Measurements from ENCODE around the gene ERP44. TPM values are rescaled to one million over a fixed set of nuclear protein-coding genes. Genes with fewer than 3 reads are reported as not detected.
A peak's percentile ranks its signal among the peaks of the same experiment; 100 is the strongest.

ERP44 gene
- total RNA-seq, 1 donor from 2014 or later, result 7.8 TPM

- no peak for TF ChIP-seq CTCF (conservative IDR thresholded peaks at IDR 0.05; ENCODE audit: low read depth, low read length)
- no peak overlapping the region for H3K4me3 ChIP-seq (ENCODE audit: low read depth, low read length)
- no peak for DNase-seq (ENCODE audit: low read depth)
These were observed 46.4 kb downstream of the ERP44 start for GRCh38 chr9:100052375-100052774.

GRCh38 chr9:100049551-100049950, 49.2 kb downstream of the ERP44 start:
- DNase-seq (ENCODE audit: low read depth), result no peak
- no peak overlapping the region for H3K4me3 ChIP-seq (ENCODE audit: low read depth, low read length)
- no peak for TF ChIP-seq CTCF (conservative IDR thresholded peaks at IDR 0.05; ENCODE audit: low read depth, low read length)

GRCh38 chr9:100038472-100038871, 60.3 kb downstream of the ERP44 start:
- DNase-seq (ENCODE audit: low read depth), result no peak
- no peak overlapping the region for H3K4me3 ChIP-seq (ENCODE audit: low read depth, low read length)
- no peak for TF ChIP-seq CTCF (conservative IDR thresholded peaks at IDR 0.05; ENCODE audit: low read depth, low read length)

- DNase-seq (ENCODE audit: low read depth), result no peak
- H3K4me3 ChIP-seq (ENCODE audit: low read depth, low read length), result no peak overlapping the region
- no peak for TF ChIP-seq CTCF (conservative IDR thresholded peaks at IDR 0.05; ENCODE audit: low read depth, low read length)
These were observed 64.8 kb downstream of the ERP44 start for GRCh38 chr9:100033877-100034551.

- no peak for TF ChIP-seq CTCF (conservative IDR thresholded peaks at IDR 0.05; ENCODE audit: low read depth, low read length)
- no peak overlapping the region for H3K4me3 ChIP-seq (ENCODE audit: low read depth, low read length)
- DNase-seq (ENCODE audit: low read depth), result no peak
These were observed 68.3 kb downstream of the ERP44 start for GRCh38 chr9:100030548-100030947.

GRCh38 chr9:100029251-100029650, 69.5 kb downstream of the ERP44 start:
- DNase-seq (ENCODE audit: low read depth), result no peak
- no peak for TF ChIP-seq CTCF (conservative IDR thresholded peaks at IDR 0.05; ENCODE audit: low read depth, low read length)
- H3K4me3 ChIP-seq (ENCODE audit: low read depth, low read length), result no peak overlapping the region

- TF ChIP-seq CTCF (conservative IDR thresholded peaks at IDR 0.05; ENCODE audit: low read depth, low read length), result peak; percentile 99
- H3K4me3 ChIP-seq (ENCODE audit: low read depth, low read length), result no peak overlapping the region
- peak; percentile 31 for DNase-seq (ENCODE audit: low read depth)
These were observed 70.5 kb downstream of the ERP44 start for GRCh38 chr9:100028201-100028784.
